Activated naive CD8-positive, alpha-beta T cell treated with anti-CD3 and anti-CD28 coated beads, Interleukin-2, amount 10 ng/mL, durations not matched to agents 7 days and 5 days (primary cell): ENCODE measurements around the gene COL6A1. TPM values are rescaled to one million over a fixed set of nuclear protein-coding genes. Genes with fewer than 3 reads are reported as not detected.
A peak's percentile ranks its signal among the peaks of the same experiment; 100 is the strongest.

Source experiments
- ATAC-seq: fragments of 150-1000 bp; cut with Tn5 transposase; one replicate; pipeline ENCODE4 v1.10.0; 2021; ENCODE audit warnings: low read depth, moderate library complexity
- POLR2A ChIA-PET: fragments of 350-600 bp; sonication (Branson Sonifier 250); formaldehyde crosslinking; loops from one replicate; lab custom pipeline; 2021; ENCODE audit warnings: antibody characterized with exemption; lab: Charles Lee
- DNase-seq: peaks from one replicate; pipeline ENCODE4 v3.0.0; 2021
- H3K27ac Mint-ChIP-seq: one replicate; pipeline ENCODE4 v1.8.0; 2022; ENCODE audit warnings: mild to moderate bottlenecking, mixed read lengths
- H3K27me3 Mint-ChIP-seq: one replicate; pipeline ENCODE4 v1.8.0; 2022; ENCODE audit warnings: mild to moderate bottlenecking, moderate library complexity, mixed read lengths
- H3K36me3 Mint-ChIP-seq: one replicate; pipeline ENCODE4 v1.8.0; 2021; ENCODE audit warnings: mild to moderate bottlenecking, mixed read lengths
- H3K4me1 Mint-ChIP-seq: one replicate; pipeline ENCODE4 v1.8.0; 2021; ENCODE audit warnings: mixed read lengths
- H3K4me3 Mint-ChIP-seq: one replicate; pipeline ENCODE4 v1.8.0; 2022; ENCODE audit warnings: mild to moderate bottlenecking, moderate library complexity, mixed read lengths
- H3K9me3 Mint-ChIP-seq: one replicate; pipeline ENCODE4 v1.8.0; 2021; ENCODE audit warnings: mixed read lengths
- total RNA-seq, 2 experiments: library from RNA; stranded (reverse); gene quantifications; one replicate each; pipeline ENCODE4 v1.2.3, GENCODE V29; 2021

COL6A1 gene, protein sequence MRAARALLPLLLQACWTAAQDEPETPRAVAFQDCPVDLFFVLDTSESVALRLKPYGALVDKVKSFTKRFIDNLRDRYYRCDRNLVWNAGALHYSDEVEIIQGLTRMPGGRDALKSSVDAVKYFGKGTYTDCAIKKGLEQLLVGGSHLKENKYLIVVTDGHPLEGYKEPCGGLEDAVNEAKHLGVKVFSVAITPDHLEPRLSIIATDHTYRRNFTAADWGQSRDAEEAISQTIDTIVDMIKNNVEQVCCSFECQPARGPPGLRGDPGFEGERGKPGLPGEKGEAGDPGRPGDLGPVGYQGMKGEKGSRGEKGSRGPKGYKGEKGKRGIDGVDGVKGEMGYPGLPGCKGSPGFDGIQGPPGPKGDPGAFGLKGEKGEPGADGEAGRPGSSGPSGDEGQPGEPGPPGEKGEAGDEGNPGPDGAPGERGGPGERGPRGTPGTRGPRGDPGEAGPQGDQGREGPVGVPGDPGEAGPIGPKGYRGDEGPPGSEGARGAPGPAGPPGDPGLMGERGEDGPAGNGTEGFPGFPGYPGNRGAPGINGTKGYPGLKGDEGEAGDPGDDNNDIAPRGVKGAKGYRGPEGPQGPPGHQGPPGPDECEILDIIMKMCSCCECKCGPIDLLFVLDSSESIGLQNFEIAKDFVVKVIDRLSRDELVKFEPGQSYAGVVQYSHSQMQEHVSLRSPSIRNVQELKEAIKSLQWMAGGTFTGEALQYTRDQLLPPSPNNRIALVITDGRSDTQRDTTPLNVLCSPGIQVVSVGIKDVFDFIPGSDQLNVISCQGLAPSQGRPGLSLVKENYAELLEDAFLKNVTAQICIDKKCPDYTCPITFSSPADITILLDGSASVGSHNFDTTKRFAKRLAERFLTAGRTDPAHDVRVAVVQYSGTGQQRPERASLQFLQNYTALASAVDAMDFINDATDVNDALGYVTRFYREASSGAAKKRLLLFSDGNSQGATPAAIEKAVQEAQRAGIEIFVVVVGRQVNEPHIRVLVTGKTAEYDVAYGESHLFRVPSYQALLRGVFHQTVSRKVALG
- total RNA-seq = 1 to 10 TPM; 3.5 to 3.8 TPM

DNA sequence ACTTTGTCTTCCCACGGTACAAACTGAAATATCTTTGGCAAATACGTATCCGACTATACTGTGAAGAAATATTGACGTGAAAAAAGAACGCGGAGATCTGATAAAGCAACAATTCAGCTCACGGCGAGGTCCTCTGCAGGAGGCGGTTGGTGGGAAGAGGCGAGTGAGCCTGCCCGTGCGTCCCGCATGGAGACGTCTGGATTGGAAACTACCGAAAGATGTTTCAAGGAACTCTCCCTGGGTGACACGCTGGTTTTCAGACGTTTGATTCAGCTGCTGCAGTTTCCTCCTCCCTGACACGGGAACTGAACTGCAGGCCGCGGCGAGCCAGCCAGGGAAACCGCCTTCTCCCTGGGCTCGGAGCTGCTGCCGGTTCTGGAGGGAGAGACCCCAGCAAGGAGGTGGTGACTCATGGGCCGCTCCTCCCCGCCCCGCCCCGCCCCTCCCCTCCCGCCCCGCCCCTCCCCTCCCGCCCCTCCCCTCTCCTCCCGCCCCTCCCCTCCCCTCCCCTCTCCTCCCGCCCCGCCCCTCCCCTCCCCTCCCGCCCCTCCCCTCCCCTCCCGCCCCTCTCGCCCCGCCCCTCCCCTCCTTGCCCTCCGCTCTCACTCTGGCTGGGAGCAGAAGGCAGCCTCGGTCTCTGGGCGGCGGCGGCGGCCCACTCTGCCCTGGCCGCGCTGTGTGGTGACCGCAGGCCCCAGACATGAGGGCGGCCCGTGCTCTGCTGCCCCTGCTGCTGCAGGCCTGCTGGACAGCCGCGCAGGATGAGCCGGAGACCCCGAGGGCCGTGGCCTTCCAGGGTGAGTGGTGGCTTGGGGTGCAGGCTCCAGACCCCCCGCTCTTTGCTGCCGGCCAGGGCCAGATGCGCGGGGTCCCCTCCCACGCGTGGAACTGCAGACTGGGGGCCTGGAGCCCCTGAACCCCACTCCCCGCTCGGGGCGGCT is at the start of gene COL6A1:
COL6A1 (plus strand) TSS at position 620 of the 941 bp plus-strand sequence; CDS start at position 701, 81 bp downstream.
- Mint-ChIP-seq H3K4me3 (no peak within 1 kb of the TSS), H3K36me3 (no peaks in the 10 kb centered on the region), H3K9me3 (no peaks in the 10 kb centered on the region), H3K27me3 (peaks cover 18% of the 10 kb centered on the region), H3K4me1 (peaks cover 2% of the 10 kb centered on the region), H3K27ac (no peak within 1 kb of the TSS)
- DNase-seq (peak; percentile 63), ATAC-seq (peak; percentile 67)
- POLR2A ChIA-PET = no interaction called here

DNA sequence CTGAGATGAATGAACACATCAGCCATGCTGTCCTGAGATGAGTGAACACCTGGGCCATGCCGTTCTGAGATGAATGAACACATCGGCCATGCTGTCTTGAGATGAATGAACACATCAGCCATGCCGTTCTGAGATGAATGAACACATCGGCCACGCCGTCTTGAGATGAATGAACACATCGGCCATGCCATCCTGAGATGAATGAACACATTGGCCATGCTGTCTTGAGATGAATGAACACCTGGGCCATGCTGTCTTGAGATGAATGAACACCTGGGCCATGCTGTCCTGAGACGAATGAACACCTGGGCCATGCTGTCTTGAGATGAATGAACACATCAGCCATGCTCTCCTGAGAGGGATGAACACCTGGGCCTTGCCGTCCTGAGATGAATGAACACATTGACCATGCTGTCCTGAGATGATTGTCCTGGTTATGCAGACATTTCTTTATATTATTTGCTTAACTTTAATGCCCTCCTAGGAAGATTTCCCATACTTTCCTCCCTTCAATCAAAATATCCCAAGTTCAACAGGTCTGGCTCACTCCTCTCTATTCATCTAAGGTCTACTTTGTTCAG is 48.6 kb upstream of the COL6A1 start:
- DNase-seq (no peak), ATAC-seq (no peak)
- H3K27ac Mint-ChIP-seq = no peak overlapping the region
- POLR2A ChIA-PET = no interaction called here
- H3K36me3 Mint-ChIP-seq = no peaks in the 10 kb centered on the region
- H3K4me1 Mint-ChIP-seq = no peaks in the 10 kb centered on the region
- no peak overlapping the region for H3K4me3 Mint-ChIP-seq
- H3K9me3 Mint-ChIP-seq = no peaks in the 10 kb centered on the region
- H3K27me3 Mint-ChIP-seq = peaks cover 2% of the 10 kb centered on the region

DNA sequence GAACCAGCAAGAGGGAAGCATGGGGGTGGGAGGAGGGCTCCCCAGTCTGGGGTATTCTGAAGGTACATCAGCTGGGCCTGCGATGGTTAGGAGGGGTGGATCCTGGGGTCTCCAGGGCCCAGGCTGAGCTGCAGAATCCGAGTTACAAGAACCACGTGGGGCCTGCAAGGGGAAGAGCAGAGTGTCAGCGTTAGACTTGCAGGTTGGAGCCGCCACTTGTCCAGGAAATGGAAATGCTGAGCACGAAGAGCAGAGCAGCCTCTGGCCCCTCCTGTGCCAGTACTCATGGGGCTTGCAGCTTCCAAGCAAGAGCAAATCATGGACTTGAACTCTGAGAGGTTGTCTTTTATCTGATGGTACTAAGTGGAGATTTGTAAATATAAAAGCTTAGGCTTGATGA is 47.5 kb upstream of the COL6A1 start:
- Mint-ChIP-seq H3K4me1 (no peaks in the 10 kb centered on the region), H3K9me3 (no peaks in the 10 kb centered on the region), H3K27me3 (peaks cover 2% of the 10 kb centered on the region), H3K36me3 (no peaks in the 10 kb centered on the region), H3K27ac (no peak overlapping the region), H3K4me3 (no peak overlapping the region)
- POLR2A ChIA-PET = no interaction called here
- ATAC-seq = no peak
- no peak for DNase-seq

DNA sequence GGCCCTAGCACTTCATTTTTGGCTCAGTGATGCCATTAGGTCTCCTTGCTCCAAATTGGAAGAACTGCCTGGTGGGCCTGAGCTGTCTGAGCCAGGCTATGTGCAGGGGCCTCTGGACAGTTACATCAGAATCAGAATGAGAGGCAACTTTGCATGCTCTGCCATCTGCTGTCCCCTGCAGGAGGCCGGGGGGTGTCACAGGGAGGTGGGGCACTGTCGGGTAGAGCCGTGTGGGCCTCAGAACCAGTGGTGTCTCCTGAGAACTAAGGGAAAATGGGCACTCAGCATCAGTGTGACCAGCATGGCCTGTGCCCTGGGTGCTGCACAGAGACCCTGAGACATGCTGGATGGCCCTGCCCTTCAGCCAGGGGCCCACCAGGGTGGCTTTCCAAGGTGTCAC is 47.0 kb upstream of the COL6A1 start:
- no peaks in the 10 kb centered on the region for H3K36me3 Mint-ChIP-seq
- H3K4me3 Mint-ChIP-seq = no peak overlapping the region
- H3K9me3 Mint-ChIP-seq = no peaks in the 10 kb centered on the region
- H3K27me3 Mint-ChIP-seq = peaks cover 2% of the 10 kb centered on the region
- no peaks in the 10 kb centered on the region for H3K4me1 Mint-ChIP-seq
- DNase-seq (no peak), ATAC-seq (no peak)
- POLR2A ChIA-PET = no interaction called here
- H3K27ac Mint-ChIP-seq = no peak overlapping the region

DNA sequence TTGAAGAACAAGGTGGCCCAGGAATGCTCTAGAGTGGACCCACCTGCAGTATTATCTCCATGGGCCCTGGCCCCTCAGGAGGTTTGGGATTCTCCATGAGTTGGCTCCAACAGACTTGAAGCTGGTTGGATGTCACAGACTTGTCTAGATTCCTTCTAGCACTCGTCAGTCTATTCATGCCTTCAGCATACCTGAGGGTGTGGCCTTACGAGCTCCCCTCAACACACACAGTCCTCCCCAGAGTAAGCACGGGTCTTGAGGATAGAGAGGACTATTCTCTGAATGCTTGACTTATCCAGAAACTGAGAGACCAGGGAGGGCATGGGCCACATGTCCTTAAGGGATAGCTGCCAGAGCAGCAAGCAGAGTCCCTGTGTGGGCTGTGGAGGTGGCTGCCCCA is 45.9 kb upstream of the COL6A1 start:
- H3K4me1 Mint-ChIP-seq = no peaks in the 10 kb centered on the region
- no peaks in the 10 kb centered on the region for H3K36me3 Mint-ChIP-seq
- H3K9me3 Mint-ChIP-seq = no peaks in the 10 kb centered on the region
- H3K27me3 Mint-ChIP-seq = peaks cover 2% of the 10 kb centered on the region
- POLR2A ChIA-PET = no interaction called here
- H3K27ac Mint-ChIP-seq = no peak overlapping the region
- no peak overlapping the region for H3K4me3 Mint-ChIP-seq
- ATAC-seq = no peak
- DNase-seq = no peak

DNA sequence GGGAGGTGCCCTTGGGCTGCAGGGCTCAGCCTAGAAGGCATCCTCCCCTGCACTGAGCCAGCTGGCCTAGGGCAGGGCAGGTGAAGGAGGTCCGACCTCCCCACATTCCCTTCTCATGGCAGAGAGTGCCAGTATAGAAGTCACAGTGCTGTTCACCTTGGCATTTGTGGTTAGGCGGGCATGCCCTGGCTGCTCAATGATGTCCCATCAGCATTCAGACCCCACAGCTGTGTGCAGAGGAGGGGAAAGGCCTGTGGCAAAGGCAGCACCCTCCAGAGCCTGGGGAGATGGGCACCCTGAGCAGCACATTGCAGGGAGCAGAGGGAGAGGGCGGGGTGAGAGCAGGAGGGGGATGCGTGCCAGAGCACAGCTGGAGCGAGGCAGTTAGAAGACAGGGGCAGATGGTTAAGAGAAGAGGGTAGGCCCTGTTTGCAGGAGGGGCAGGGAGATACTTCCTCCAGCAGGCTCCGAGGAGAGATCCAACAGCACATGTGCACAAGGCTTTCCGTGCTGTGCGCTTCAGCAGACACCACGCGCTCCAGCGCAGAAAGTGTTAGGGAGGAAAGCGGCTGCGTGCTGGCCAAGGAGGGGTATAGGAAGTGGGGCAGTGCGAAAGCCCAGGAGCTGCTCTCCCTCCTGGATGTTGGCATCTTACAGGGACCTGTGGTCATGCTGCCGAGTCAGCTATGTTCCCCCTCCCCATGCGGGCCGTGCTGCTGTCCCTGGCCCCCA is 43.7 kb upstream of the COL6A1 start:
- POLR2A ChIA-PET = no interaction called here
- H3K9me3 Mint-ChIP-seq = no peaks in the 10 kb centered on the region
- DNase-seq = no peak
- no peak for ATAC-seq
- no peaks in the 10 kb centered on the region for H3K4me1 Mint-ChIP-seq
- H3K36me3 Mint-ChIP-seq = no peaks in the 10 kb centered on the region
- H3K27me3 Mint-ChIP-seq = peaks cover 2% of the 10 kb centered on the region
- H3K4me3 Mint-ChIP-seq = no peak overlapping the region
- no peak overlapping the region for H3K27ac Mint-ChIP-seq

DNA sequence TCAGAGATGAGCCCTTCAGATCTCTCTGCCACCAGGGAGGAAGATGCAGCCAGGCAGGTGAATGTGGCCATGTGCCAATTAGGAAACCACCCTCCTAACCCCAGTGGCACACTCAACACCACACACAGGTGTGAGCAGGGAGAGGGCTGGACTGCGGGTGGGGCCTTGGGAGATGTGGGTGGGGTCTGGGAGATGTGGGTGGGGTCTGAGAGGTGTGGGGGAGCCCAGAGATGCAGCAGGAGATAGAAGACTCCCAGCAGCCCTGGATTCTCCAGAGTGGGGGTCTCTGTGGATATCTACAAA is 43.2 kb upstream of the COL6A1 start:
- Mint-ChIP-seq H3K4me1 (no peaks in the 10 kb centered on the region), H3K36me3 (no peaks in the 10 kb centered on the region), H3K27ac (no peak overlapping the region), H3K4me3 (no peak overlapping the region), H3K9me3 (no peaks in the 10 kb centered on the region), H3K27me3 (peaks cover 2% of the 10 kb centered on the region)
- POLR2A ChIA-PET = no interaction called here
- no peak for ATAC-seq
- DNase-seq = peak; percentile 15

DNA sequence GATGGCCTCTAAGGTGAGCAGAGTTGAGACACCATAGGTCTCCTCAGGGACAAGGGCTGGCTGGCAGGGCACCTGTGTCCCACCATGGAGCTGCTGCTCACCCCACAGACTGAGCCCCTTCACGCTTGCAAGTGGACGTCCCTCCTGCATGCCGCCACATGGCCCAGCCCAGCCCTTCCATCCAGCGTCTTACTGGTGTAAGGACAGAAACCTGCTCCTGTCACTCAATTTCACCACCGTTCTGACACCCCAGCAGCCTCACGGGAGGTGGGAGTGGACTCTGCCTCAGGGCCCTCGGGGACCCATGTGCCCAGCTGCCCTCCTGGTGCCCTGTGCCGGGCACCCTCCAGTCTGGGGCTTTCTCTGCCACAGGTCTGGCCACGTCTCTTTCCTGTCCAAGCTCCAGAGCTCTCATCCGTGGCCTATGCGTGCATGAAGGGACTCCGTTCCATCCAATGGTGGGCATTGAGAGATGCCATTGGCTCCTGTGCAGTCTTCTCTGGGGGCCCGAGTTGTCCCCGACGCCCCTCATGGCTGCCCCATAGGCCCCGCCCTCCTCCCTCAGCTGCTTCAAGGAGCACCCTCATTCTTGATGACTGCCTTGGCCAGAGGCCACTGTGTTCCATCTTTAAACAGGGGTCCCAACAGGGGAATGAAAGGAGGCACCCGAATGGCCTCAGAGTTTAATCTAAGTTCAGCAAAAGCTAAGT is 42.6 kb upstream of the COL6A1 start:
- Mint-ChIP-seq H3K9me3 (no peaks in the 10 kb centered on the region), H3K27ac (no peak overlapping the region), H3K4me3 (no peak overlapping the region), H3K36me3 (no peaks in the 10 kb centered on the region), H3K4me1 (no peaks in the 10 kb centered on the region), H3K27me3 (peaks cover 2% of the 10 kb centered on the region)
- POLR2A ChIA-PET = no interaction called here
- ATAC-seq (no peak), DNase-seq (no peak)

DNA sequence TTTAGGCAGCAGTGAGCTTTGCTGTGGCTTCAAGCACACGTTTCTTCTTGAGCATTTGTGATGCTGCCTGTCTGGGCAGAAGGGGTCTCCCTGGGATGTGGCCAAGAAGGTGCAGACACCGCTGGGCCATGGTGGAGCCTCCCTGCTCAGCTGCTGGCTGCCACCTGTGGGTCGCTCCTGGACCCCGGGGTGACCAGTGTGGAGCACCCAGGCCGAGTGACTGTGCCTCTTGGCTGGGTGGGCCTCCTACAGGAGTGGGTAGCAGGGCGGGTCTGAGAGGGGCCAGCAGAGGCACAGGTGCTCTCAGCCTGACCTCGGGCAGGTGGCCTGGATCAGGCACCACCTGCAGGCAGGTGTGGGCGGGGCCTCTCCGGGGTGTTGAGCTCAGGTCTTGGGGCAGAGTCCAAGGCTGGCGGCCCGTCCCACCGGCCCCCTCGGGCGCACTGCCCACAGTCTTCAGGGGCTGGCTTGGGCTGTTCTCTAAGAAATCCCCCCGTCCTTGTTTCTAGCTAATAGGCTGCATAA is 42.0 kb upstream of the COL6A1 start:
- DNase-seq (no peak), ATAC-seq (no peak)
- no peak overlapping the region for H3K4me3 Mint-ChIP-seq
- POLR2A ChIA-PET = no interaction called here
- H3K27me3 Mint-ChIP-seq = peaks cover 2% of the 10 kb centered on the region
- H3K4me1 Mint-ChIP-seq = no peaks in the 10 kb centered on the region
- H3K9me3 Mint-ChIP-seq = no peaks in the 10 kb centered on the region
- no peak overlapping the region for H3K27ac Mint-ChIP-seq
- no peaks in the 10 kb centered on the region for H3K36me3 Mint-ChIP-seq

DNA sequence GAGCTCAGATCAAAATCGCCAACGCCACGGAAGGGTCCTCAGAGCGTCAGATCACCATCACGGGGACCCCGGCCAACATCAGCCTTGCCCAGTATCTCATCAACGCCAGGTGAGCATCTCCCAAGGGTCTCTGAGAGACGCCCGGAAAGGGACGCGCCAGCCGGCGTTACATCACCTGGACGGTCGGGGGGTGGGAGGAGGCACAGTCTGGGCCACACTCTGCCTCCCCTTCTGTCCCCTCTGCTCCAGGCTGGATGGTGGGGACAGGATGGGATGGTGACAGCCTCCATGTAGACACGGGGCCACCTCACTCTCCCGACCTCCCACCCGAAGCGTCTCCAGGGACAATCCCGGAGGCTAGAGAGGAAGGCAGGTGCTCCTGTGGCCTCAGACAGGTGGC is 41.5 kb upstream of the COL6A1 start:
- POLR2A ChIA-PET = no interaction called here
- no peaks in the 10 kb centered on the region for H3K36me3 Mint-ChIP-seq
- peaks cover 2% of the 10 kb centered on the region for H3K27me3 Mint-ChIP-seq
- H3K4me1 Mint-ChIP-seq = no peaks in the 10 kb centered on the region
- no peak for ATAC-seq
- H3K9me3 Mint-ChIP-seq = no peaks in the 10 kb centered on the region
- no peak overlapping the region for H3K4me3 Mint-ChIP-seq
- no peak for DNase-seq
- H3K27ac Mint-ChIP-seq = no peak overlapping the region

DNA sequence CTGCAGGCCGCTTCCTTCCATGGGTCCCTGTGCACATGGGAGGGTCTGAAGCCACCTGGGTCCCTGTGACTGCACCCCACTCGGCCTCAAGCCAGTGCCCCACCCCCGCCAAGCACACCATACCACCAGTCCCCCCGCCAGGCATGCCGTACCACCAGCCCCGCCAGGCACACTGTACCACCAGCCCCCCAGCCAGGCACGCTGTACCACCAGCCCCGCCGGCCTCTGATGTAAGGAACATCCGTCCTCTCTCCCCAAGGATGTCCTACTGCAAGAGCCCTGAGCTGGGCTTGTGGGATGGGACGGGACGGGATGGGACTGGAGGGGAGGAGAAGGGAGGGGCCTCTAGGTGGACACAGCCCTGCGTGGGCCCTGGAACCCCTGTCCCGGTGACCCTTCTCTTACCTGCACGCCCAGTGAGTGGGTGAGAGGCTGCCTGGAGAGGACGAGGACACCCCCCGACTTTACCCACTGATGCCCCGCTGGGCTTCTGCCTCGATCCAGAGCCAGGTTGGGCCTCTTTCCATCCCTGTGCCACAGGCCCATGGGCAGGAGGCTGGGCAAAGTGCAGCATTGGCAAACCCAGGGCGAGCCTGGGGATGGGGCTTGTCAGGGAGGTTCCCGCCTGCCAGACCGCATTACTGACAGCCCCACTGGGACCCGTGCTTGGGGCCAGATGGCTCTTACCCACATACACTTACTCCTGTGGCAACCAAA is 40.8 kb upstream of the COL6A1 start:
- Mint-ChIP-seq H3K9me3 (no peaks in the 10 kb centered on the region), H3K4me3 (no peak overlapping the region), H3K4me1 (no peaks in the 10 kb centered on the region), H3K27me3 (peaks cover 2% of the 10 kb centered on the region), H3K27ac (no peak overlapping the region), H3K36me3 (no peaks in the 10 kb centered on the region)
- DNase-seq (no peak), ATAC-seq (no peak)
- POLR2A ChIA-PET = no interaction called here
